Occipital lobe (tissue), 2 donors: Measurements from ENCODE around the gene RPS15. TPM values are rescaled to one million over a fixed set of nuclear protein-coding genes. Genes with fewer than 3 reads are reported as not detected.
"Not testable (repeated sequence)": the region's sequence is repeated elsewhere in the genome, so short reads cannot be mapped to it uniquely, and the experiment has no call there.

Experiments used
- DNase-seq: peaks from one replicate; lab custom pipeline; 2025; lab: John Stamatoyannopoulos, UW
- total RNA-seq: library from RNA; depleted of rRNA; stranded (reverse); fragments of >200 nt; gene quantifications from one replicate; pipeline ENCODE4 v1.2.3, GENCODE V29; 2014

Gene RPS15
- total RNA-seq, 1 donor from 2014 or later: 252 TPM

GRCh38 chr19:1433119-1434039, 4.8 kb upstream of the RPS15 start:
- DNase-seq: no peak

GRCh38 chr19:1434040-1434366, 4.2 kb upstream of the RPS15 start:
- DNase-seq: no peak

GRCh38 chr19:1434577-1435060, 3.6 kb upstream of the RPS15 start:
- no peak for DNase-seq

GRCh38 chr19:1435378-1435989, 2.7 kb upstream of the RPS15 start:
- no peak for DNase-seq

- no peak for DNase-seq
Observed at GRCh38 chr19:1437609-1438008, 587 bp upstream of the RPS15 start.

- DNase-seq: no peak
Observed at GRCh38 chr19:1438933-1439354, 748 bp downstream of the RPS15 start.

- not testable (repeated sequence) for DNase-seq
Observed at GRCh38 chr19:1439525-1440417, 1.6 kb downstream of the RPS15 start.

GRCh38 chr19:1440418-1440801, 2.2 kb downstream of the RPS15 start:
- no peak for DNase-seq

GRCh38 chr19:1441022-1441426, 2.8 kb downstream of the RPS15 start:
- no peak for DNase-seq

- no peak for DNase-seq
Observed at GRCh38 chr19:1441677-1442438, 3.7 kb downstream of the RPS15 start.

- DNase-seq: peak; percentile 54
Observed at GRCh38 chr19:1445185-1445931, 7.2 kb downstream of the RPS15 start.

GRCh38 chr19:1445932-1446712, 7.9 kb downstream of the RPS15 start:
- peak; percentile 27 for DNase-seq

GRCh38 chr19:1446713-1447481, 8.7 kb downstream of the RPS15 start:
- DNase-seq: no peak

- DNase-seq: no peak
Observed at GRCh38 chr19:1447504-1447903, 9.3 kb downstream of the RPS15 start.

- DNase-seq: no peak
Observed at GRCh38 chr19:1447944-1448343, 9.7 kb downstream of the RPS15 start.

- peak; percentile 86 for DNase-seq
Observed at GRCh38 chr19:1449467-1450442, 11.6 kb downstream of the RPS15 start, which contains the start of gene APC2. Gene APC2, plus strand, starts transcription at chr19:1450121. Its CDS starts 2,881 bp downstream, at chr19:1453002.
